GM18517 (cell line): ENCODE results near the gene STK10.

Source experiments
- ATAC-seq: cut with Tn5 transposase; IDR thresholded peaks from one replicate; pipeline ENCODE4 v1.9.1; 2021; ENCODE audit warnings: mild to moderate bottlenecking, moderate library complexity; ENCODE audit not compliant: unreplicated experiment

STK10 gene

GRCh38 chr5:172093559-172093958 lies 94.5 kb downstream of the STK10 start:
- no peak for ATAC-seq

GRCh38 chr5:172091956-172092732 lies 95.9 kb downstream of the STK10 start:
- no peak for ATAC-seq

GRCh38 chr5:172090976-172091547 lies 97.0 kb downstream of the STK10 start:
- ATAC-seq: no peak

GRCh38 chr5:172089298-172090117 lies 98.5 kb downstream of the STK10 start:
- ATAC-seq: no peak

- ATAC-seq: no peak
Observed at GRCh38 chr5:172088801-172089200, 99.2 kb downstream of the STK10 start.

- ATAC-seq: no peak
Observed at GRCh38 chr5:172086194-172086975, 101.6 kb downstream of the STK10 start.

- ATAC-seq: no peak
Observed at GRCh38 chr5:172085738-172086137, 102.3 kb downstream of the STK10 start.

GRCh38 chr5:172082180-172082579 lies 105.8 kb downstream of the STK10 start:
- ATAC-seq: no peak

- no peak for ATAC-seq
Observed at GRCh38 chr5:172079876-172080275, 108.1 kb downstream of the STK10 start.

GRCh38 chr5:172078726-172079345 lies 109.2 kb downstream of the STK10 start:
- ATAC-seq: no peak

GRCh38 chr5:172077664-172078425 lies 110.2 kb downstream of the STK10 start:
- no peak for ATAC-seq

GRCh38 chr5:172076761-172077244 lies 111.2 kb downstream of the STK10 start:
- no peak for ATAC-seq

- ATAC-seq: no peak
Observed at GRCh38 chr5:172075656-172076055, 112.4 kb downstream of the STK10 start.

GRCh38 chr5:172074896-172075295 lies 113.1 kb downstream of the STK10 start:
- no peak for ATAC-seq

GRCh38 chr5:172071309-172071875 lies 116.6 kb downstream of the STK10 start:
- no peak for ATAC-seq

GRCh38 chr5:172065431-172066065 lies 122.5 kb downstream of the STK10 start:
- no peak for ATAC-seq

GRCh38 chr5:172064766-172065165 lies 123.3 kb downstream of the STK10 start:
- no peak for ATAC-seq

- no peak for ATAC-seq
Observed at GRCh38 chr5:172064358-172064757, 123.7 kb downstream of the STK10 start.
